ENCODE data around the gene RUNX3. TPM values are rescaled to one million over a fixed set of nuclear protein-coding genes. Genes with fewer than 3 reads are reported as not detected.

The RUNX3 gene
- total RNA-seq, 1 experiment from 2014 or later, result 22.6 TPM

GRCh38 chr1:24927473-24927872 is 2.6 kb downstream of the RUNX3 start:
- H3K4me1 ChIP-seq (ENCODE audit: control insufficient read depth in 1 of 2, insufficient read depth in 2 of 2, low read length in 2 of 2), result peaks cover 10 to 32% of the 10 kb centered on the region in 2 experiments
- ATAC-seq, result no peak
- no peak for DNase-seq (ENCODE audit: low read depth, low spot score)
- intact Hi-C loops (cut with micrococcal nuclease), result no loop called here
- H3K9me3 ChIP-seq (ENCODE audit: control insufficient read depth in 1 of 2, insufficient read depth in 1 of 2, low read depth in 1 of 2, low read length in 2 of 2), result no peaks in the 10 kb centered on the region
- ChIA-PET POLR2A (no interaction called here), RAD21 (ENCODE audit: low non-redundant PET in 1 of 2, low total read pairs in 2 of 2, uncharacterized antibody in 2 of 2, unreplicated experiment in 2 of 2) (no interaction called here), CTCF (interaction anchor here (0.5 to 0.7 kb wide), 3 partner anchors 16 to 329 kb away, joined by 3 to 5 read pairs (median 4); no protein-coding TSS in a partner anchor)
- no peaks in the 10 kb centered on the region; the same call in 1 of the 2 replicates for H4K20me1 ChIP-seq (ENCODE audit: insufficient read depth)
- no TSS peak for BruUV-seq (replicated peaks)
- no peaks in the 10 kb centered on the region for H3K9me2 ChIP-seq (ENCODE audit: insufficient read depth)
- H3K79me2 ChIP-seq (ENCODE audit: insufficient read depth, low read length), result peaks cover 18% of the 10 kb centered on the region
- H3K36me3 ChIP-seq (ENCODE audit: control insufficient read depth in 1 of 2, insufficient read depth in 2 of 2, low read length in 2 of 2), result peaks cover 3 to 9% of the 10 kb centered on the region in 2 experiments; a peak in 1 of 4 replicates
- H3K4me2 ChIP-seq (ENCODE audit: low read length), result no peak overlapping the region
- H3K27me3 ChIP-seq (ENCODE audit: insufficient read depth, low read length), result no peaks in the 10 kb centered on the region
- no peak overlapping the region for H3K27ac ChIP-seq (ENCODE audit: low read depth, low read length)
- H3K9ac ChIP-seq (ENCODE audit: low read length), result no peak overlapping the region
- TF ChIP-seq ZNF274 (IDR thresholded peaks at IDR 0.05; ENCODE audit: low read depth, low read length) (no peak), EZH2 (IDR thresholded peaks at IDR 0.05) (no peak), YY1 (IDR thresholded peaks at IDR 0.05; ENCODE audit: extremely low read depth, insufficient replicate concordance, low read depth, low read length) (no peak), ELF1 (IDR thresholded peaks at IDR 0.05; ENCODE audit: borderline replicate concordance, low read depth) (no peak), POLR2A (IDR thresholded peaks at IDR 0.05; ENCODE audit: borderline replicate concordance, extremely low read depth, insufficient read depth, insufficient read length) (no peak), MAX (IDR thresholded peaks at IDR 0.05) (no peak), POLR2AphosphoS5 (IDR thresholded peaks at IDR 0.05; ENCODE audit: low read depth, low read length) (no peak), FOSL1 (IDR thresholded peaks at IDR 0.05; ENCODE audit: low read depth) (no peak), CBX3 (IDR thresholded peaks at IDR 0.05; ENCODE audit: low read depth) (no peak)
- no peak overlapping the region for H2AFZ ChIP-seq (ENCODE audit: low read depth, low read length, poor library complexity, severe bottlenecking)
- H3K4me3 ChIP-seq (replicated peaks in 1 of 2; ENCODE audit: low read depth in 1 of 2, low read length in 2 of 2), result no peak overlapping the region

GRCh38 chr1:24926563-24927249 is 3.4 kb downstream of the RUNX3 start:
- H3K4me2 ChIP-seq (ENCODE audit: low read length), result peak overlapping the region; percentile 4; the same call in 1 of the 2 replicates
- CTCF ChIA-PET, result interaction anchor here (0.6 to 0.7 kb wide), 2 partner anchors 15 to 87 kb away, joined by 3 to 5 read pairs; no protein-coding TSS in a partner anchor
- no peaks in the 10 kb centered on the region for H3K27me3 ChIP-seq (ENCODE audit: insufficient read depth, low read length)
- BruUV-seq (replicated peaks), result no TSS peak
- RAD21 ChIA-PET (ENCODE audit: low non-redundant PET in 1 of 2, low total read pairs in 2 of 2, uncharacterized antibody in 2 of 2, unreplicated experiment in 2 of 2), result no interaction called here
- no peaks in the 10 kb centered on the region; the same call in 1 of the 2 replicates for H4K20me1 ChIP-seq (ENCODE audit: insufficient read depth)
- DNase-seq (ENCODE audit: low read depth, low spot score), result no peak
- ATAC-seq, result no peak
- no peak overlapping the region for H2AFZ ChIP-seq (ENCODE audit: low read depth, low read length, poor library complexity, severe bottlenecking)
- POLR2A ChIA-PET, result no interaction called here
- no peak overlapping the region for H3K4me3 ChIP-seq (replicated peaks in 1 of 2; ENCODE audit: low read depth in 1 of 2, low read length in 2 of 2)
- H3K9me3 ChIP-seq (ENCODE audit: control insufficient read depth in 1 of 2, insufficient read depth in 1 of 2, low read depth in 1 of 2, low read length in 2 of 2), result no peaks in the 10 kb centered on the region
- TF ChIP-seq JUND (IDR thresholded peaks at IDR 0.05) (no peak), ZNF274 (IDR thresholded peaks at IDR 0.05; ENCODE audit: low read depth, low read length) (no peak), ZFX (IDR thresholded peaks at IDR 0.05) (no peak), CBX3 (IDR thresholded peaks at IDR 0.05; ENCODE audit: low read depth) (no peak)
- peaks cover 18% of the 10 kb centered on the region for H3K79me2 ChIP-seq (ENCODE audit: insufficient read depth, low read length)
- H3K9me2 ChIP-seq (ENCODE audit: insufficient read depth), result no peaks in the 10 kb centered on the region
- peaks cover 10 to 25% of the 10 kb centered on the region in 2 experiments for H3K4me1 ChIP-seq (ENCODE audit: control insufficient read depth in 1 of 2, insufficient read depth in 2 of 2, low read length in 2 of 2)
- peaks cover 3 to 9% of the 10 kb centered on the region in 2 experiments; a peak in 1 of 4 replicates for H3K36me3 ChIP-seq (ENCODE audit: control insufficient read depth in 1 of 2, insufficient read depth in 2 of 2, low read length in 2 of 2)
- intact Hi-C loops (cut with micrococcal nuclease), result no loop called here
- no peak overlapping the region for H3K27ac ChIP-seq (ENCODE audit: low read depth, low read length)
- H3K9ac ChIP-seq (ENCODE audit: low read length), result no peak overlapping the region
